K562 (cell line): ENCODE results near the gene GEMIN5.

Experiments used
- KLF1 ChIP-seq: fragments of 450-650 bp; IDR thresholded peaks from 2 replicates; pipeline ENCODE4 v1.6.1; 2016; ENCODE audit warnings: missing genetic modification characterization, missing compliant biosample characterization
- NBN ChIP-seq: fragments of 450-650 bp; IDR thresholded peaks from 2 replicates; pipeline ENCODE4 v1.6.1; 2016; ENCODE audit warnings: low read depth, mild to moderate bottlenecking
- NR3C1 ChIP-seq: sonication (generic); formaldehyde crosslinking; IDR thresholded peaks from 2 replicates; pipeline ENCODE4 v1.8.1; 2022; ENCODE audit warnings: missing genetic modification reagents
- PHB2 ChIP-seq: fragments of 450-650 bp; IDR thresholded peaks from 2 replicates; pipeline ENCODE4 v1.6.1; 2017; ENCODE audit warnings: low read depth
- POLR2A ChIP-seq: fragments of 450-650 bp; conservative IDR thresholded peaks from 2 replicates; pipeline ENCODE4 v1.6.1; 2016
- TEAD4 ChIP-seq, 2 experiments: sonication (generic) in 1 of 2; formaldehyde crosslinking in 1 of 2; IDR thresholded peaks; 2 replicates each; pipeline versions ENCODE4 v1.6.1 to v1.8.0; 2012 to 2022; ENCODE audit warnings: borderline replicate concordance in 1 of 2, inconsistent platforms in 1 of 2, low read length in 1 of 2, mild to moderate bottlenecking in 1 of 2, missing genetic modification reagents in 1 of 2
- ZNF445 ChIP-seq: fragments of 250-450 bp; sonication (Bioruptor Pico); IDR thresholded peaks from 2 replicates; pipeline ENCODE4 v1.4.0; 2020; ENCODE audit warnings: low read depth, mild to moderate bottlenecking, moderate library complexity
- TF ChIP-seq, protein P1 (sequence below), 3 experiments: IDR thresholded peaks in 2 of 3; conservative IDR thresholded peaks in 1 of 3; 2 replicates each; pipeline ENCODE4 v1.5.1; 2011 to 2012; ENCODE audit warnings: low read length in 3 of 3, mild to moderate bottlenecking in 3 of 3, control low read depth in 2 of 3, improper control_type of control experiment in 1 of 3, inconsistent platforms in 1 of 3, low read depth in 1 of 3, mixed read lengths in 1 of 3, moderate library complexity in 1 of 3; ENCODE audit not compliant: insufficient read depth in 2 of 3
- TF ChIP-seq, protein P2 (sequence below): sonication (generic); formaldehyde crosslinking; IDR thresholded peaks from 2 replicates; pipeline ENCODE4 v1.8.0; 2023; ENCODE audit warnings: mild to moderate bottlenecking, missing genetic modification reagents
- TF ChIP-seq, protein P3 (sequence below), 2 experiments: fragments of 450-650 bp in 1 of 2; sonication (generic) in 1 of 2; formaldehyde crosslinking in 1 of 2; IDR thresholded peaks in 1 of 2; conservative IDR thresholded peaks in 1 of 2; 2 replicates each; pipeline versions ENCODE4 v1.6.1 to v1.8.1; 2016 to 2023; ENCODE audit warnings: mild to moderate bottlenecking in 2 of 2, moderate library complexity in 2 of 2, inconsistent platforms in 1 of 2, missing genetic modification reagents in 1 of 2
- TF ChIP-seq, protein P4 (sequence below): sonication (generic); formaldehyde crosslinking; IDR thresholded peaks from 2 replicates; pipeline ENCODE4 v1.8.1; 2023; ENCODE audit warnings: missing genetic modification reagents, mild to moderate bottlenecking, borderline replicate concordance
- TF ChIP-seq, protein P5 (sequence below): sonication (generic); formaldehyde crosslinking; IDR thresholded peaks from 2 replicates; pipeline ENCODE4 v1.8.0; 2022; ENCODE audit warnings: mild to moderate bottlenecking, missing genetic modification reagents
- TF ChIP-seq, protein P6 (sequence below), 2 experiments: fragments of 450-650 bp; formaldehyde crosslinking in 1 of 2; IDR thresholded peaks; 2 replicates each; pipeline versions ENCODE4 v1.4.0 to v1.6.1; 2014 to 2020; ENCODE audit warnings: mild to moderate bottlenecking in 2 of 2, borderline replicate concordance in 1 of 2, low read depth in 1 of 2

DNA sequence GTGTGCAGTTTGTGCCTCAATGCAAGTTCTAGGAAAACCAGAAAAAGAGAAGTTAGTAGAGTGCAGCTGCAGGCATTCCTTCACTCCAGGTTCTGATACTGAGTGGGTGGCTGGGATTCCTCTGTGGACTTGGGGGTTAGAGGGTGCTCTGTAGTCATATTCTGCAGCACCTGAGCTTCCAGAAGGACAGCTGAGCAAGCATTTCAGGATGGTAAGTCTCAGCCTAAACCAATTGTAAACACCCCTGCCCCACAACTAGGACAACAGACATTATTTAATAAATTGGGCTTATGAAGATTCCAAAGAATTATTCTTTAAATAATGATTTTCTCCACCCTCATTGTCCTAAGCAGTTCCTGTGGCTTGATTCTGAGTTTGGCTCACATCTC lies 96.7 kb downstream of the GEMIN5 start:
- TF ChIP-seq NR3C1 (CRISPR knock-in tag): no peak
- TF ChIP-seq, protein P1, sequence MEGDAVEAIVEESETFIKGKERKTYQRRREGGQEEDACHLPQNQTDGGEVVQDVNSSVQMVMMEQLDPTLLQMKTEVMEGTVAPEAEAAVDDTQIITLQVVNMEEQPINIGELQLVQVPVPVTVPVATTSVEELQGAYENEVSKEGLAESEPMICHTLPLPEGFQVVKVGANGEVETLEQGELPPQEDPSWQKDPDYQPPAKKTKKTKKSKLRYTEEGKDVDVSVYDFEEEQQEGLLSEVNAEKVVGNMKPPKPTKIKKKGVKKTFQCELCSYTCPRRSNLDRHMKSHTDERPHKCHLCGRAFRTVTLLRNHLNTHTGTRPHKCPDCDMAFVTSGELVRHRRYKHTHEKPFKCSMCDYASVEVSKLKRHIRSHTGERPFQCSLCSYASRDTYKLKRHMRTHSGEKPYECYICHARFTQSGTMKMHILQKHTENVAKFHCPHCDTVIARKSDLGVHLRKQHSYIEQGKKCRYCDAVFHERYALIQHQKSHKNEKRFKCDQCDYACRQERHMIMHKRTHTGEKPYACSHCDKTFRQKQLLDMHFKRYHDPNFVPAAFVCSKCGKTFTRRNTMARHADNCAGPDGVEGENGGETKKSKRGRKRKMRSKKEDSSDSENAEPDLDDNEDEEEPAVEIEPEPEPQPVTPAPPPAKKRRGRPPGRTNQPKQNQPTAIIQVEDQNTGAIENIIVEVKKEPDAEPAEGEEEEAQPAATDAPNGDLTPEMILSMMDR (IDR thresholded peaks at IDR 0.05 in 2 of 3, conservative IDR thresholded peaks at IDR 0.05 in 1 of 3; ENCODE audit: insufficient read depth in 2 of 3, low read depth in 1 of 3, low read length in 3 of 3): no peak
- TF ChIP-seq POLR2A: no peak
- TF ChIP-seq, protein P2, sequence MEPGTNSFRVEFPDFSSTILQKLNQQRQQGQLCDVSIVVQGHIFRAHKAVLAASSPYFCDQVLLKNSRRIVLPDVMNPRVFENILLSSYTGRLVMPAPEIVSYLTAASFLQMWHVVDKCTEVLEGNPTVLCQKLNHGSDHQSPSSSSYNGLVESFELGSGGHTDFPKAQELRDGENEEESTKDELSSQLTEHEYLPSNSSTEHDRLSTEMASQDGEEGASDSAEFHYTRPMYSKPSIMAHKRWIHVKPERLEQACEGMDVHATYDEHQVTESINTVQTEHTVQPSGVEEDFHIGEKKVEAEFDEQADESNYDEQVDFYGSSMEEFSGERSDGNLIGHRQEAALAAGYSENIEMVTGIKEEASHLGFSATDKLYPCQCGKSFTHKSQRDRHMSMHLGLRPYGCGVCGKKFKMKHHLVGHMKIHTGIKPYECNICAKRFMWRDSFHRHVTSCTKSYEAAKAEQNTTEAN (CRISPR knock-in tag): no peak
- TF ChIP-seq ZNF445 (CRISPR knock-in tag): no peak
- TF ChIP-seq, protein P3, sequence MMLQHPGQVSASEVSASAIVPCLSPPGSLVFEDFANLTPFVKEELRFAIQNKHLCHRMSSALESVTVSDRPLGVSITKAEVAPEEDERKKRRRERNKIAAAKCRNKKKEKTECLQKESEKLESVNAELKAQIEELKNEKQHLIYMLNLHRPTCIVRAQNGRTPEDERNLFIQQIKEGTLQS (IDR thresholded peaks at IDR 0.05): no peak
- TF ChIP-seq, protein P3 (CRISPR knock-in tag; conservative IDR thresholded peaks at IDR 0.05): no peak
- TF ChIP-seq, protein P4, sequence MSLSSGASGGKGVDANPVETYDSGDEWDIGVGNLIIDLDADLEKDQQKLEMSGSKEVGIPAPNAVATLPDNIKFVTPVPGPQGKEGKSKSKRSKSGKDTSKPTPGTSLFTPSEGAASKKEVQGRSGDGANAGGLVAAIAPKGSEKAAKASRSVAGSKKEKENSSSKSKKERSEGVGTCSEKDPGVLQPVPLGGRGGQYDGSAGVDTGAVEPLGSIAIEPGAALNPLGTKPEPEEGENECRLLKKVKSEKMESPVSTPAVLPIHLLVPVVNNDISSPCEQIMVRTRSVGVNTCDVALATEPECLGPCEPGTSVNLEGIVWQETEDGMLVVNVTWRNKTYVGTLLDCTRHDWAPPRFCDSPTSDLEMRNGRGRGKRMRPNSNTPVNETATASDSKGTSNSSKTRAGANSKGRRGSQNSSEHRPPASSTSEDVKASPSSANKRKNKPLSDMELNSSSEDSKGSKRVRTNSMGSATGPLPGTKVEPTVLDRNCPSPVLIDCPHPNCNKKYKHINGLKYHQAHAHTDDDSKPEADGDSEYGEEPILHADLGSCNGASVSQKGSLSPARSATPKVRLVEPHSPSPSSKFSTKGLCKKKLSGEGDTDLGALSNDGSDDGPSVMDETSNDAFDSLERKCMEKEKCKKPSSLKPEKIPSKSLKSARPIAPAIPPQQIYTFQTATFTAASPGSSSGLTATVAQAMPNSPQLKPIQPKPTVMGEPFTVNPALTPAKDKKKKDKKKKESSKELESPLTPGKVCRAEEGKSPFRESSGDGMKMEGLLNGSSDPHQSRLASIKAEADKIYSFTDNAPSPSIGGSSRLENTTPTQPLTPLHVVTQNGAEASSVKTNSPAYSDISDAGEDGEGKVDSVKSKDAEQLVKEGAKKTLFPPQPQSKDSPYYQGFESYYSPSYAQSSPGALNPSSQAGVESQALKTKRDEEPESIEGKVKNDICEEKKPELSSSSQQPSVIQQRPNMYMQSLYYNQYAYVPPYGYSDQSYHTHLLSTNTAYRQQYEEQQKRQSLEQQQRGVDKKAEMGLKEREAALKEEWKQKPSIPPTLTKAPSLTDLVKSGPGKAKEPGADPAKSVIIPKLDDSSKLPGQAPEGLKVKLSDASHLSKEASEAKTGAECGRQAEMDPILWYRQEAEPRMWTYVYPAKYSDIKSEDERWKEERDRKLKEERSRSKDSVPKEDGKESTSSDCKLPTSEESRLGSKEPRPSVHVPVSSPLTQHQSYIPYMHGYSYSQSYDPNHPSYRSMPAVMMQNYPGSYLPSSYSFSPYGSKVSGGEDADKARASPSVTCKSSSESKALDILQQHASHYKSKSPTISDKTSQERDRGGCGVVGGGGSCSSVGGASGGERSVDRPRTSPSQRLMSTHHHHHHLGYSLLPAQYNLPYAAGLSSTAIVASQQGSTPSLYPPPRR (CRISPR knock-in tag): no peak
- TF ChIP-seq TEAD4 (IDR thresholded peaks at IDR 0.05; ENCODE audit: low read length): no peak
- TF ChIP-seq TEAD4 (CRISPR knock-in tag; IDR thresholded peaks at IDR 0.05; ENCODE audit: borderline replicate concordance): no peak
- no peak for TF ChIP-seq PHB2
- no peak for TF ChIP-seq KLF1
- no peak for TF ChIP-seq NBN
- TF ChIP-seq, protein P5, sequence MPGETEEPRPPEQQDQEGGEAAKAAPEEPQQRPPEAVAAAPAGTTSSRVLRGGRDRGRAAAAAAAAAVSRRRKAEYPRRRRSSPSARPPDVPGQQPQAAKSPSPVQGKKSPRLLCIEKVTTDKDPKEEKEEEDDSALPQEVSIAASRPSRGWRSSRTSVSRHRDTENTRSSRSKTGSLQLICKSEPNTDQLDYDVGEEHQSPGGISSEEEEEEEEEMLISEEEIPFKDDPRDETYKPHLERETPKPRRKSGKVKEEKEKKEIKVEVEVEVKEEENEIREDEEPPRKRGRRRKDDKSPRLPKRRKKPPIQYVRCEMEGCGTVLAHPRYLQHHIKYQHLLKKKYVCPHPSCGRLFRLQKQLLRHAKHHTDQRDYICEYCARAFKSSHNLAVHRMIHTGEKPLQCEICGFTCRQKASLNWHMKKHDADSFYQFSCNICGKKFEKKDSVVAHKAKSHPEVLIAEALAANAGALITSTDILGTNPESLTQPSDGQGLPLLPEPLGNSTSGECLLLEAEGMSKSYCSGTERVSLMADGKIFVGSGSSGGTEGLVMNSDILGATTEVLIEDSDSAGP (CRISPR knock-in tag): no peak
- TF ChIP-seq, protein P6, sequence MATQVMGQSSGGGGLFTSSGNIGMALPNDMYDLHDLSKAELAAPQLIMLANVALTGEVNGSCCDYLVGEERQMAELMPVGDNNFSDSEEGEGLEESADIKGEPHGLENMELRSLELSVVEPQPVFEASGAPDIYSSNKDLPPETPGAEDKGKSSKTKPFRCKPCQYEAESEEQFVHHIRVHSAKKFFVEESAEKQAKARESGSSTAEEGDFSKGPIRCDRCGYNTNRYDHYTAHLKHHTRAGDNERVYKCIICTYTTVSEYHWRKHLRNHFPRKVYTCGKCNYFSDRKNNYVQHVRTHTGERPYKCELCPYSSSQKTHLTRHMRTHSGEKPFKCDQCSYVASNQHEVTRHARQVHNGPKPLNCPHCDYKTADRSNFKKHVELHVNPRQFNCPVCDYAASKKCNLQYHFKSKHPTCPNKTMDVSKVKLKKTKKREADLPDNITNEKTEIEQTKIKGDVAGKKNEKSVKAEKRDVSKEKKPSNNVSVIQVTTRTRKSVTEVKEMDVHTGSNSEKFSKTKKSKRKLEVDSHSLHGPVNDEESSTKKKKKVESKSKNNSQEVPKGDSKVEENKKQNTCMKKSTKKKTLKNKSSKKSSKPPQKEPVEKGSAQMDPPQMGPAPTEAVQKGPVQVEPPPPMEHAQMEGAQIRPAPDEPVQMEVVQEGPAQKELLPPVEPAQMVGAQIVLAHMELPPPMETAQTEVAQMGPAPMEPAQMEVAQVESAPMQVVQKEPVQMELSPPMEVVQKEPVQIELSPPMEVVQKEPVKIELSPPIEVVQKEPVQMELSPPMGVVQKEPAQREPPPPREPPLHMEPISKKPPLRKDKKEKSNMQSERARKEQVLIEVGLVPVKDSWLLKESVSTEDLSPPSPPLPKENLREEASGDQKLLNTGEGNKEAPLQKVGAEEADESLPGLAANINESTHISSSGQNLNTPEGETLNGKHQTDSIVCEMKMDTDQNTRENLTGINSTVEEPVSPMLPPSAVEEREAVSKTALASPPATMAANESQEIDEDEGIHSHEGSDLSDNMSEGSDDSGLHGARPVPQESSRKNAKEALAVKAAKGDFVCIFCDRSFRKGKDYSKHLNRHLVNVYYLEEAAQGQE (IDR thresholded peaks at IDR 0.05; ENCODE audit: borderline replicate concordance): no peak
- TF ChIP-seq, protein P6 (CRISPR knock-in tag; IDR thresholded peaks at IDR 0.05; ENCODE audit: low read depth): no peak
